Panc1 (cell line): ENCODE results near the gene C17orf75. TPM values are rescaled to one million over a fixed set of nuclear protein-coding genes. Genes with fewer than 3 reads are reported as not detected.
"Not testable (repeated sequence)": the region's sequence is repeated elsewhere in the genome, so short reads cannot be mapped to it uniquely, and the experiment has no call there.

Source experiments
- ATAC-seq: fragments of 200-7000 bp; cut with Tn5 transposase; 2 replicates; pipeline ENCODE4 v1.9.1; 2020; ENCODE audit warnings: mild to moderate bottlenecking, moderate library complexity
- BruUV-seq: library from RNA; stranded (reverse); fragments of 400-500 nt; replicated peaks from 2 replicates; lab custom pipeline; 2021; lab: Mats Ljungman, UMichigan
- CTCF ChIA-PET: fragments of 300-600 bp; sonication (Branson Sonifier 250); formaldehyde crosslinking; loops from one replicate; lab custom pipeline; 2022; ENCODE audit warnings: antibody characterized with exemption; lab: Charles Lee
- POLR2A ChIA-PET: fragments of 300-600 bp; sonication (Branson Sonifier 250); formaldehyde crosslinking; loops from one replicate; lab custom pipeline; 2022; ENCODE audit warnings: antibody characterized with exemption; lab: Charles Lee
- DNase-seq: peaks from one replicate; pipeline ENCODE4 v3.0.0-alpha.2; 2010; ENCODE audit warnings: low read depth, low spot score
- H3K27ac ChIP-seq: 2 replicates; pipeline ENCODE4 v1.5.1; 2011; ENCODE audit warnings: mild to moderate bottlenecking, low read length, inconsistent platforms
- H3K27me3 ChIP-seq: fragments of 200-500 bp; sonication (Bioruptor generic); 2 replicates; pipeline ENCODE4 v1.6.0; 2014; ENCODE audit warnings: low read length, inconsistent platforms; ENCODE audit not compliant: control insufficient read depth, insufficient read depth
- H3K36me3 ChIP-seq: fragments of 200-500 bp; sonication (Bioruptor generic); 2 replicates; pipeline ENCODE4 v1.5.1; 2014; ENCODE audit warnings: inconsistent platforms, mild to moderate bottlenecking, low read length, moderate library complexity; ENCODE audit not compliant: control insufficient read depth, insufficient read depth
- H3K4me1 ChIP-seq: 2 replicates; pipeline ENCODE4 v1.5.1; 2011; ENCODE audit warnings: inconsistent platforms, mild to moderate bottlenecking, low read length, moderate library complexity; ENCODE audit not compliant: control insufficient read depth, insufficient read depth
- H3K4me3 ChIP-seq, 2 experiments: 2 replicates each; pipeline ENCODE4 v1.5.1; 2011 to 2012; ENCODE audit warnings: low read depth in 2 of 2, low read length in 2 of 2, mild to moderate bottlenecking in 2 of 2, inconsistent platforms in 1 of 2, moderate library complexity in 1 of 2
- H3K9me3 ChIP-seq: fragments of 200-500 bp; sonication (Bioruptor generic); 2 replicates; pipeline ENCODE4 v1.5.1; 2014; ENCODE audit warnings: low read depth, mild to moderate bottlenecking, inconsistent platforms, low read length, moderate library complexity; ENCODE audit not compliant: control insufficient read depth, insufficient read depth
- POLR2AphosphoS5 ChIP-seq: IDR thresholded peaks from 2 replicates; pipeline ENCODE4 v1.6.1; 2012; ENCODE audit warnings: mild to moderate bottlenecking, low read depth, low read length, moderate library complexity
- SIN3A ChIP-seq: IDR thresholded peaks from 2 replicates; pipeline ENCODE4 v1.6.1; 2012; ENCODE audit warnings: low read depth, mild to moderate bottlenecking, low read length, moderate library complexity, borderline replicate concordance; ENCODE audit not compliant: insufficient read depth
- TCF7L2 ChIP-seq: IDR thresholded peaks from 2 replicates; pipeline ENCODE4 v1.6.1; 2011; ENCODE audit warnings: mild to moderate bottlenecking, low read depth, low read length, inconsistent platforms
- in situ Hi-C: cut with HindIII; loops from 2 replicates; pipeline ENCODE4 v1.10.0; 2016; ENCODE audit warnings: low sequenced_read_pairs, low pct_unique_long_range_greater_than_20kb
- intact Hi-C: fragments of 100-400 bp; cut with micrococcal nuclease; formaldehyde crosslinking; loops from one replicate; pipeline ENCODE4 v1.10.0; 2022; ENCODE audit not compliant: unreplicated experiment
- total RNA-seq: library from RNA; stranded (reverse); gene quantifications from one replicate; pipeline ENCODE4 v1.2.1, GENCODE V29; 2021; ENCODE audit not compliant: unreplicated experiment
- TF ChIP-seq, protein P1 (sequence below), 2 experiments: IDR thresholded peaks; 2 replicates each; pipeline ENCODE4 v1.6.1; 2011 to 2012; ENCODE audit warnings: low read depth in 2 of 2, control low read depth in 1 of 2, low read length in 1 of 2, mild to moderate bottlenecking in 1 of 2, moderate library complexity in 1 of 2; ENCODE audit not compliant: insufficient read depth in 1 of 2
- TF ChIP-seq, protein P2 (sequence below): fragments of 450-650 bp; IDR thresholded peaks from 2 replicates; pipeline ENCODE4 v1.5.1; 2017; ENCODE audit warnings: mild to moderate bottlenecking

Gene C17orf75
- total RNA-seq, 1 experiment from 2014 or later: 31.6 TPM

- ChIA-PET POLR2A (no interaction called here), CTCF (interaction anchor here (1.5 kb wide), 1 partner anchor 70 kb away, joined by 6 read pairs; no protein-coding TSS in a partner anchor)
- BruUV-seq: no TSS peak
- DNase-seq (no peak), ATAC-seq (no peak)
- Histone ChIP-seq H3K9me3 (no peaks in the 10 kb centered on the region), H3K36me3 (no peaks in the 10 kb centered on the region), H3K27ac (no peak overlapping the region), H3K27me3 (no peaks in the 10 kb centered on the region), H3K4me1 (peaks cover 8% of the 10 kb centered on the region), H3K4me3 (no peak overlapping the region)
- in situ Hi-C loops (no loop called here), intact Hi-C loops (no loop called here)
- no peak for TF ChIP-seq POLR2AphosphoS5
Measured at GRCh38 chr17:32323046-32323445, 18.9 kb downstream of the C17orf75 start.

GRCh38 chr17:32320847-32321246, 21.1 kb downstream of the C17orf75 start:
- in situ Hi-C loops: no loop called here
- Histone ChIP-seq H3K4me3 (no peak overlapping the region), H3K4me1 (peaks cover 8% of the 10 kb centered on the region), H3K27ac (no peak overlapping the region), H3K27me3 (no peaks in the 10 kb centered on the region), H3K9me3 (no peaks in the 10 kb centered on the region), H3K36me3 (no peaks in the 10 kb centered on the region)
- intact Hi-C loops: loop anchor here (1.0 kb wide), 1 partner anchor 68 kb away; no protein-coding TSS in a partner anchor
- DNase-seq (no peak), ATAC-seq (no peak)
- no TSS peak for BruUV-seq
- CTCF ChIA-PET: interaction anchor here (1.2 kb wide), 1 partner anchor 68 kb away, joined by 5 read pairs; no protein-coding TSS in a partner anchor
- POLR2A ChIA-PET: no interaction called here
- TF ChIP-seq, protein P1, sequence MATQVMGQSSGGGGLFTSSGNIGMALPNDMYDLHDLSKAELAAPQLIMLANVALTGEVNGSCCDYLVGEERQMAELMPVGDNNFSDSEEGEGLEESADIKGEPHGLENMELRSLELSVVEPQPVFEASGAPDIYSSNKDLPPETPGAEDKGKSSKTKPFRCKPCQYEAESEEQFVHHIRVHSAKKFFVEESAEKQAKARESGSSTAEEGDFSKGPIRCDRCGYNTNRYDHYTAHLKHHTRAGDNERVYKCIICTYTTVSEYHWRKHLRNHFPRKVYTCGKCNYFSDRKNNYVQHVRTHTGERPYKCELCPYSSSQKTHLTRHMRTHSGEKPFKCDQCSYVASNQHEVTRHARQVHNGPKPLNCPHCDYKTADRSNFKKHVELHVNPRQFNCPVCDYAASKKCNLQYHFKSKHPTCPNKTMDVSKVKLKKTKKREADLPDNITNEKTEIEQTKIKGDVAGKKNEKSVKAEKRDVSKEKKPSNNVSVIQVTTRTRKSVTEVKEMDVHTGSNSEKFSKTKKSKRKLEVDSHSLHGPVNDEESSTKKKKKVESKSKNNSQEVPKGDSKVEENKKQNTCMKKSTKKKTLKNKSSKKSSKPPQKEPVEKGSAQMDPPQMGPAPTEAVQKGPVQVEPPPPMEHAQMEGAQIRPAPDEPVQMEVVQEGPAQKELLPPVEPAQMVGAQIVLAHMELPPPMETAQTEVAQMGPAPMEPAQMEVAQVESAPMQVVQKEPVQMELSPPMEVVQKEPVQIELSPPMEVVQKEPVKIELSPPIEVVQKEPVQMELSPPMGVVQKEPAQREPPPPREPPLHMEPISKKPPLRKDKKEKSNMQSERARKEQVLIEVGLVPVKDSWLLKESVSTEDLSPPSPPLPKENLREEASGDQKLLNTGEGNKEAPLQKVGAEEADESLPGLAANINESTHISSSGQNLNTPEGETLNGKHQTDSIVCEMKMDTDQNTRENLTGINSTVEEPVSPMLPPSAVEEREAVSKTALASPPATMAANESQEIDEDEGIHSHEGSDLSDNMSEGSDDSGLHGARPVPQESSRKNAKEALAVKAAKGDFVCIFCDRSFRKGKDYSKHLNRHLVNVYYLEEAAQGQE (IDR thresholded peaks at IDR 0.05; ENCODE audit: insufficient read depth in 1 of 2, low read depth in 2 of 2, low read length in 1 of 2): no peak
- TF ChIP-seq POLR2AphosphoS5 (no peak), TCF7L2 (no peak), SIN3A (no peak)
- TF ChIP-seq, protein P2, sequence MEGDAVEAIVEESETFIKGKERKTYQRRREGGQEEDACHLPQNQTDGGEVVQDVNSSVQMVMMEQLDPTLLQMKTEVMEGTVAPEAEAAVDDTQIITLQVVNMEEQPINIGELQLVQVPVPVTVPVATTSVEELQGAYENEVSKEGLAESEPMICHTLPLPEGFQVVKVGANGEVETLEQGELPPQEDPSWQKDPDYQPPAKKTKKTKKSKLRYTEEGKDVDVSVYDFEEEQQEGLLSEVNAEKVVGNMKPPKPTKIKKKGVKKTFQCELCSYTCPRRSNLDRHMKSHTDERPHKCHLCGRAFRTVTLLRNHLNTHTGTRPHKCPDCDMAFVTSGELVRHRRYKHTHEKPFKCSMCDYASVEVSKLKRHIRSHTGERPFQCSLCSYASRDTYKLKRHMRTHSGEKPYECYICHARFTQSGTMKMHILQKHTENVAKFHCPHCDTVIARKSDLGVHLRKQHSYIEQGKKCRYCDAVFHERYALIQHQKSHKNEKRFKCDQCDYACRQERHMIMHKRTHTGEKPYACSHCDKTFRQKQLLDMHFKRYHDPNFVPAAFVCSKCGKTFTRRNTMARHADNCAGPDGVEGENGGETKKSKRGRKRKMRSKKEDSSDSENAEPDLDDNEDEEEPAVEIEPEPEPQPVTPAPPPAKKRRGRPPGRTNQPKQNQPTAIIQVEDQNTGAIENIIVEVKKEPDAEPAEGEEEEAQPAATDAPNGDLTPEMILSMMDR: no peak

- DNase-seq, H3K9me3 ChIP-seq, H3K36me3 ChIP-seq, POLR2A ChIA-PET, BruUV-seq, H3K27ac ChIP-seq, ATAC-seq, in situ Hi-C loops, H3K4me3 ChIP-seq, intact Hi-C loops, H3K4me1 ChIP-seq, H3K27me3 ChIP-seq: not testable (repeated sequence)
- CTCF ChIA-PET: interaction anchor here (1.2 kb wide), 1 partner anchor 67 kb away, joined by 5 read pairs; no protein-coding TSS in a partner anchor
Measured at GRCh38 chr17:32320080-32320479, 21.9 kb downstream of the C17orf75 start.
